Measurements from ENCODE around the gene CARD18.
A peak's percentile ranks its signal among the peaks of the same experiment; 100 is the strongest.
"Not testable (repeated sequence)": the region's sequence is repeated elsewhere in the genome, so short reads cannot be mapped to it uniquely, and the experiment has no call there.

CARD18 gene

DNA sequence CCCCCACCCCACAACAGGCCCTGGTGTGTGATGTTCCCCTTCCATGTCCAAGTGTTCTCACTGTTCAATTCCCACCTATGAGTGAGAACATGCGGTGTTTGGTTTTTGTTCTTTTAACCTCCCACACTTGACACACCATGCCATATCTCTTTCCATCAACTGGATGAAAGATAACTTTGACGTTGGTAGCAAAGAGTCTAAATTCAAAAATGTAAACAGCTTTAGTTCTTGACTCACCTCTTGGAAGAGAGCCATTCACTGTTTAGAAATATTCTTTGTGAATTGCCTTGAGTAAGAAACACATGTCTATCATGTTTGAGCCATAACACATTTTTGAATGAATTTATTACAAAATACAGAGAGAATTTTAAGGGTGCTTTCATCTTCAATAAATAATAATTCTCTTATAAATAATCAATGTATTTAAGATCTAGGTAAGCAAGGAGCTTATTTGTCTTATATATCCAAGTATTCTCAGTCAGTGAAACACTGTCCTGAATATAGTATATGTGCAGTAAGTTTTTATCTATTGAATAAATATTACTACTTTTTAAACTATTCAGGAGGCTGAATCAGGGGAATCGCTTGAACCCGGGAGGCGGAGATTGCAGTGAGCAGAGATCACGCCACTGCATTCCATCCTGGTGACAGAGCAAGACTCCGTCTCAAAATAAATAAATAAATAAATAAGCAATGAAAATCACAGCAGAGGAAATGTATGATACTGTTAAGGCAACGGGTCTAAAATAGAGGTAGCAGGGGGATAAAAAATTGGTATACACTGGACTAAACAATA, 6.7 kb downstream of the CARD18 start:
- DNase-seq, result peak; percentile 70

- DNase-seq, result no peak
These were observed 9.3 kb downstream of the CARD18 start for GRCh38 chr11:105130189-105130813.

- DNase-seq, result no peak
These were observed 14.8 kb downstream of the CARD18 start for GRCh38 chr11:105124756-105125155.

GRCh38 chr11:105111145-105111944, 28.2 kb downstream of the CARD18 start:
- DNase-seq, result no peak

DNA sequence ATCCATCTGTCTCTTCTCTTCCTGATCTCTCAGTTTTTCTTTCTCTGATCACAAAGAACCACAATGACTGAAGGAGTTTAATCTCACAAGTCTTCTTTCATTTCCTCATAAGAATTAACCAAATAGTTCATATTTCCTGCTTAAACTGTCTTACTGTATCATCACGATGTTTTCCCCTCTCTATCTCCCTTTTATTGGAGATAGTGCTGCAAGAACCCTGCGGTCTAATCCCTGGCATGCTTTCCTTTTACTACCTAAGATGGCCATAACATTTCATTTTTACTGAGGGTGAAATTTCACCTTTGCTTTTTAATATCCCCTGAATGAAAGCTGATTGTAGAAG, 28.9 kb downstream of the CARD18 start:
- no peak for DNase-seq

DNA sequence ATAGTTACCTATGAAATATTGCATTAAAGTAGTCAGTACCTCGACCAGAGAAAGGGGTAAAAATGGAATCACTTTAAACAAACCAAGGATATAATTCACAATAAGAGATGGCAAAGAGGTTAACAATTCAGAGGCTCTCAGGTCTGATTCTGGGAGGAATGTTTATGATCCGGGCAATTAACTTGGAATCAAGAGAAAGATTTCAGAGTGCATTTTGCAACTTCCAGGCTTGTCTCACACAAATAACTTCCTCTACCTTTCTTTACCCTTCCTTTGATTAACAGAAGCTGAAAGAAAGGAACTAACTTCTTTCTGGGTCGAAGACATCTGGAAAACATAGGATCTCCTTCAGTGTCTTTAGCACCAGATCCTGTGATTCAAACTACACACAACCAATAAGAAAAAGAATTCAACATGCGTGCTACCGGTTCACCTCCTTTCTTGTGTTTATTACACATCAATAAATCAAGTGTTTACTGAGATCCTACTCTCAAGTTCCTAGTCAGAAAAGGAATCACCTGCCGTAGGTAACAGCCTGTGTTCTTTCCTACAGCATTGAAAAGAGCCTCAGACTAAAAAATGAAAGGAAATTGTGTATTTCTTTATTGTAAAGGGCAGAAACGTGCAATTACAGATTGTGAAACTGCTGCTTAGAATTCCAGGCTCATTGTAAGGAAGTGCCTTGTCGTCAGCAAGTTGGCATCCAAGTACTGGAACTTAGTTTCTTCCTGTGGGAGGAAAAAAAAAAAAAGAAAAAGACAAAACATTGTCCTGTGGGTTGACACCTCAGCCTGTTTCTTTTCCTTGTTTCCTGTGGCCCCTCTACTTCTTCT, 29.5 kb downstream of the CARD18 start:
- peak; percentile 55 for DNase-seq

DNA sequence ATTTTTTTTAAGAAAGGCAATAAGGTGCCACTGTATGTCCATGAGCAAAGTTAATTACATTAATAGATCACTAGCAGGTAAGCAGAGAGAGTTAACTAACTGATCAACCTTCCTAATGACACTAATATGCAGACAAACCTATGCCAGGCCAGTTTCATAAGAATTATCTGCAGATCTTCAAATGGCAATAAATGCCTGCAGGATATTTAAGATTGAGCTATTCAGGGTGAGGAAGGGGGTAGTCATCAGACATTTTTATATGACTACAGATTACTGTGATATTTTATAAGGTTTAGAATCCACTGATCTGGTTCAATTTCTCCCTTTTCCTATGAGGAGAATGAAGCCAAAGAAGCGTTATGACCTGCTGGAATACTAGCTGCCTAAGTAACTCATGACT, 30.2 kb downstream of the CARD18 start:
- DNase-seq, result no peak

DNA sequence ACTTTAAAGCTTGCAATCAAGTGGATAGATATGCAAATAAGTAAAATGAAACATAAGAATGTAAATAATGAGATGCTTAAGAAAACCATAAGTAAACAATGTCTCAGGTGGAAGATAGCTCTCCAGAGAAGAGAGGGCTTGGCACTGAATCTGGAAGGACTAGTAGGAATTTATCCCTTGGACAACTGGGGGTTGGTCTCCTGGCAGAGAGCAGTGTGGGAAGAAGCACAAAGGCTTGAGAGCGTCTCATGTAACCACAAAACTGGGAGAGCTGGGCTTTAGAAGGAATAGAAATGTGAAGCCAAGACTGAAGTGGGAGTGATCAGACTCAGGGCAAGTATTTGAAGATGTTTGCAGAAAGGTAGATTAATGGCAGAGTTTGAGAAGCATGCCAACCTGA, 31.3 kb downstream of the CARD18 start:
- no peak for DNase-seq

DNA sequence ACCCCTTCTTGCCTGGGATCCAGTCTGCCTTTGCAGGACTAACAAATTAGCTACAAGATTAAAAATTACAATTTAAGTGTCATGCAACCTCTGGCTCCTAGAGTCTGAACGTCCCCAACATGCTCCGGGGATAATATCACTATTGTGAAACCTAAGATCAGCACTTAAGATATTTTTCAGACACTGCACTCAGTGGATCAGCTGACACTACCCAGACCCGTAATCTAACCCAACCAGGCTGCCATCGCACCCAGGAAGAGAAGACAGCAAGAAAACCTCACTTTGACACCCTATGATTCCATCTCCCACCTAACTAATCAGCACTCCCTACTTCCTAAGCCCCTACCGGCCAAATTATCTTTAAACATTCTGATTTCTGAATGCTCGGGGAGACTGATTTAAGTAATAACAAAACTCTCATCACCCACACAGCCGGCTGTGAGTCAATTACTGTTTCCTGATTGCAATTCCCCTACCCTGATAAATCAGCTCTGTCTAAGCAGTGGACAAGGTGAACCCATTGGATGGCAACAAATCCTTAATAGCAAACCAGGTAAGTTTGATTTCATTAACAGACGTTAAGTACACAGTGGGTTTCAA, 32.2 kb downstream of the CARD18 start:
- not testable (repeated sequence) for DNase-seq

- DNase-seq, result no peak
These were observed 33.4 kb downstream of the CARD18 start for GRCh38 chr11:105106140-105106539.

DNA sequence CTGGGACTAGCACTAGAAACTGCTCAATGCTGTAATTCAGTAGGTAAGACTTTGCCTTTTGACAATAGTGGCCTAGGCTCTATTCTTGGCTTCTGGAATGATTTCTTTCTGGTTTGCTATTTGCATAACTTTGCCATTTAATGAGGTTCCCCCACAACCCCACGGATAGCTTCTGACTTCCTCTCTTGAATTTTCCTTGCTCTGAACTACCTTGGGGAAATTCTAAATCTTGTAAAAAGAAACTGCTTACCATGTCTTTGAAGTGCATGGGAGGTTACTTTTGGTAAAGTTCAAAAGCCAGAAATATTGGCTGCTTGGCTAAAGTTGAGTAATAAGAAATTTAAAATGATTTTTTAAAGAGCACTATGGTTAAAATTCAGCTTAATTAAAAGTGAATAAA, 35.3 kb downstream of the CARD18 start:
- no peak for DNase-seq

GRCh38 chr11:105103336-105103735, 36.2 kb downstream of the CARD18 start:
- no peak for DNase-seq

DNA sequence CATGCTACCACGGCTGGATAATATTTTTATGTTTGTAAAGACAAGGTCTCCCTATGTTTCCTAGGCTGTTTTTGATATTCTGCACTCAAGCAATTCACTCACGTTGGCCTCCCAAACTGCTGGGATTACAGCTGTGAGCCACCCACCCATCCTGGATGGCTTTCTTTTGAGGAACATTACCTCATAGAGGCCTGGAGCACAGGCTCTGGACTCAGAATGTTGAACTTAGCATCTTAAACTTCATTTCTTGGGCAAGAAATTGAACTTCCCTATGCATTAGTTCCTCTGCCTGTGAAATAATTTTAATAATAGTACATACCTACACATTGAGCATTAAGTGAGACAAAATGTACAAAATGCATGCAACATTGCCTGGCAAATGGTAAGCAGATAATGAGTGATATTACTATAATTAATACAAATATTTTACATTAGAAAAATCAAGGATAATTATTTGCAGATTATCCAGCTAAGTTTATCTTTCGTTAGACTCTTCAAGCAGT, 37.4 kb downstream of the CARD18 start:
- not testable (repeated sequence) for DNase-seq

DNA sequence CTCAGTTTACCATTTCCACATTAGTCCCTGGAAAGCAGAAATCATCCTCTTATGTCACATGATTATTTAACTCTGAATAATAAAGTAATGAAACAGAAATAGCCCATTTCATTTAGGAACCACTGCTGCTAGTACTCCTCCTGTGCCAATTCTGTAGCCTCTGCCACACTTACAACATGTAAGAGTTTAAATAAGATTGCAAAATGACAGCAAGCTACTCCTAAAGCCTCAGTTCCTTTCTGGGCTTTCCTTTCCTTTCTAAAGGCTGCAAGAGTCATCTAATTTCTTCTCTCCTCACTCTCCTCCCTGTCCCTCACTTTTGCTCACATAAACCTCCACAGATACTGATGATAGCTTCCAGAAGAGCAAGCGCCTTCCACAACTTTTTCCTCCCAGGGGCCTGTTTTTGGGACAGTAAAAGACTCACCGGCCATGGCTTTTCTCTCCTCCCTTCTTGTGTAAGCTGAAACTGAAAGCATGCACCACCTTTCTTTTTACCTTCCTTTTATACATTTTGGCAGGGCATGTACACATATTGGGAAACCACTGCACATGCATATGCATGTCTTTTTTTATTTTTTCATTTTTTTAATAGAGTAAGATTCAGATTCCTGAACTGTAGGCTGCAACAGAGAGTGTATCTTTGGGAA, 38.5 kb downstream of the CARD18 start:
- DNase-seq, result no peak

DNA sequence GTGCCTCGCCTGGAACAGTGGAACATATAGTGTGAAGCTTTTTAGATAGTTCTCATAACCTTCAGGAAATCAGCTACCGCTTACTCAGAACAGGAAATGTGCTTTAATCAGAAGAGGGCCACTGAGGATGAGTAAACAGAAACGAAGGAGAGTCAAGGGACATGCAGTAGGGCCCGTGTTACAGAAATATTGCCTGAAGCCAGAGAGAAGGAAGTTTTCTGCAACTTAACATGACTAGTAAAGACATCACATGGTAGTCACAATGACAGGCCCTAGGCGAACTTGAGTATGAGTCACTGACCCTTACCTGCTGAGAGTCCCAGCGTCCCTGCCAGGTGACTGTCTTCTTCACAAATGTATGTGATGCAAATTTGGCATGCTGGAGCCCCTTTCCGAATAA, 39.4 kb downstream of the CARD18 start:
- DNase-seq, result no peak

DNA sequence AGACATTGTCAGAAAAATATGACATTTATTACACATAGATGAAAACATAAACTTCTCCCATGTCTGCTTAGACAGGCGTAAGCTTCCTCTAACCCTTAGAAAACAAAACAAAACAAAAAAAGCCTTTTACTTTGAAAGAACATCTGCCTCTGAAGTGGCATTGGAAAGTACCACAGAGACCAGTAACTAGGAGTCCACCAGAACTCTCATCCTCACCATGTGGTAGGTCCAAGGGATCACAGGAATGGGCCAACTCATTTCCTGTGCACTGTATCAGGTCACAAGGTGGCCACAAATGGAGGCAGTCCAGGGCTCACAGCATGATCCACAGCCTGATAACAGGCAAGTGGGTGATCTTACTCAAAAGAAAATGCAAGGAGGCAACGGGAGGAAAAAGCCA, 40.0 kb downstream of the CARD18 start:
- not testable (repeated sequence) for DNase-seq

DNA sequence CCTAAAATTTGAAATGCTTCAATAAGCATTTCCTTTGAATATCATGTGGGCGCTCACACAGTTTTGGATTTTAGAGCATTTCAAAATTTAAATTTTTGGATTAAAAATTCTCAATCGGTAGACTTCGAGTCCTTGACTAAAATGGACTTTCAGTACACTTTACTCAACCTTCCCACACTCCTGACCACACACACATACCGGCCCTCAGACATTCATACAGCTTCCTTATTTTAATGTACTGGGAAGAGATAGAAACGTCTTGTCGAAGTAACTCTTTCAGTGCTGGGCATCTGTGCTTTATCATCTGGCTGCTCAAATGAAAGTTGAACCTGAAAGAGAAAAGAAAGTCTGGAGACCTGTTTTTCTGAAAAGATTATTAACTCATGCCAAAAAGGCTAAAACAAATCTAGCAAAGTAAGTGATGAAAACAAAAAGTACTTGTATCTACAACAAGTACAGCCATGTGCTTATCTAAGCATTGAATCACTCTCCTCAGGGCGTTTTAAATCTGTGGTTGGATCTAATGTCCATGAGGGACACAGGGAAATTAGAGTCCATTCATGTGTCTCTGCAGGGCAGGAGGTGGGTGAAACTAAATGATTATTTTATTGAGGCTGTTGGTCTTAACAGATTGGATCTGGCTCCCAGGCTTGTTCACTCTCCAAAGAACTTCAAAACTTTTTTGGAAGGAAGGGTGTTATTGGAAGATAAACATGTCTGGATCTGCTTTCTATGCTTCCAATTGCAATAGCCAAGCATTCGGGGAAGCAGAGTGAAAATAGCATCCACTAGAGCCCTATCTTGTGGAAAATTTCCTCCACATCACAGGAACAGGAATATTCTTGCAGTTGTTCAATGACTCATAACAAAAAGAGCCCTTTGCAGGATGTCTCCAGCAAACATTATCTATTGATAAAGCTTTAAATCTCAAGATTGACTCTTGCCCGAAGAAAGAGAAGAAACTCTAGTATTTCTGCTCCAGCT, 47.0 kb downstream of the CARD18 start:
- DNase-seq, result peak; percentile 41
